Urinary bladder (tissue), 4 donors: ENCODE results near the gene RAPGEF5. TPM values are rescaled to one million over a fixed set of nuclear protein-coding genes. Genes with fewer than 3 reads are reported as not detected.

Source experiments
- DNase-seq: peaks from one replicate; pipeline ENCODE4 v3.0.0-alpha.2; 2015; ENCODE audit errors: extremely low spot score
- H3K27ac ChIP-seq: one replicate; pipeline ENCODE4 v1.5.1; 2013; ENCODE audit warnings: low read depth, mild to moderate bottlenecking, moderate library complexity
- H3K36me3 ChIP-seq: one replicate; pipeline ENCODE4 v1.6.1; 2013; ENCODE audit warnings: mild to moderate bottlenecking, moderate library complexity; ENCODE audit not compliant: insufficient read depth
- H3K4me1 ChIP-seq: one replicate; pipeline ENCODE4 v1.6.1; 2013; ENCODE audit warnings: mild to moderate bottlenecking, moderate library complexity; ENCODE audit not compliant: insufficient read depth
- H3K4me3 ChIP-seq: one replicate; pipeline ENCODE4 v1.5.1; 2013; ENCODE audit warnings: low read depth, low read length
- WGBS: extraction: QIAGEN DNeasy Blood & Tissue Kit; methylation state at CpG from one replicate; pipeline ENCODE4 v1.1.7; 2013; 5-methylcytosine and 5-hydroxymethylcytosine counted together
- polyA plus RNA-seq: library from polyadenylated mRNA; stranded (reverse); fragments of 200-250 nt; gene quantifications from one replicate; pipeline ENCODE4 v1.2.3, GENCODE V29; 2013
- total RNA-seq: library from RNA; depleted of rRNA; stranded (reverse); fragments of >200 nt; gene quantifications from one replicate; pipeline ENCODE4 v1.2.3, GENCODE V29; 2014
- donor health status: healthy with polysubstance abuse.
- donor health status: healthy.

The RAPGEF5 gene
- total and polyA plus RNA-seq, 2 donors = 12.6 to 99.1 TPM

DNA sequence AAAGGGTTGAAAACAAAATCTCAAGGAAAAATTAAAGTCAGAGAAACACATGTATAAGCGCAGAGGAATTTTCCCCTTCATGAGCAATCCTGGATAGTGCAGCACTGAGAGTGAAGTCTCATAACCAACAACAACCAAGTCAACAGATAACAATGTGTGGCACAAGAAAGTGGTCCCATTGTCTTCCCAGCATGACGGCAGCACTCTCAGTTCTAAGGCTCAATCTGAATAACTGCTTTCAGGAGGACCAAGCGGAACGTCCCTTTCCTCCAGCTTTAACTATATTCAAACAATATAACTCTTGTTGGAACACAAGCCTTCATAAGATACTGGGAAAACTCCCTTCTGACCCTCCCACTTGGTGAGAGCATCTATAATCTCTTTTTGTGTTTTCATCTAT, 137.9 kb downstream of the RAPGEF5 start:
- Histone ChIP-seq H3K4me1 (no peaks in the 10 kb centered on the region), H3K27ac (no peak overlapping the region), H3K4me3 (peak overlapping the region; percentile 27), H3K36me3 (no peaks in the 10 kb centered on the region)
- DNase-seq = no peak
- WGBS = 63% methylated on average over 4 of the region's 4 CpGs

GRCh38 chr7:22216832-22217475, 140.0 kb downstream of the RAPGEF5 start:
- Histone ChIP-seq H3K36me3 (no peaks in the 10 kb centered on the region), H3K4me1 (no peaks in the 10 kb centered on the region), H3K4me3 (no peak overlapping the region), H3K27ac (no peak overlapping the region)
- DNase-seq = no peak
- WGBS = 34% methylated on average over 4 of the region's 4 CpGs

DNA sequence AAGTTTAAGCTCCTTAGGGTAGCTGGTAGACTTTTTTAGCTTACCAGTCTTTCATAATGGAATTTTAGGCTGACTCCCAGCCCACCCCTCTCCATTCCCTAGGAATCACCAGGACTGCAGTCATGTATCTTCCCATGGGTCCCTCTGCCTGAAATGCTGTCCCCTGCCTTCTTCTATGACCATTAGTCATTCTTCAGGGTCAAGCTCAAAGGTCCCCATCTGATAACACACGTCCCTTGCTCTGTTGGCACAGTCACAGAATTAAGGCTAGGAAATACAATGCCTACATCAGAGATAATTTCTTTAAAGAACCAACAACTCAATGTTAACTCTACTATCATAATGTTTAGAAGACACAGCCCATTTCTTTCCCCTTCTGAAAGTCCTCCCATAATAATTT, 140.6 kb downstream of the RAPGEF5 start:
- no peak overlapping the region for H3K4me3 ChIP-seq
- no peak overlapping the region for H3K27ac ChIP-seq
- DNase-seq = no peak
- WGBS = 60% methylated on average over 1 of the region's 1 CpG
- H3K36me3 ChIP-seq = no peaks in the 10 kb centered on the region
- H3K4me1 ChIP-seq = no peaks in the 10 kb centered on the region

- H3K27ac ChIP-seq = no peak overlapping the region
- DNase-seq = no peak
- H3K4me3 ChIP-seq = no peak overlapping the region
- WGBS = 57% methylated on average over 3 of the region's 3 CpGs
- H3K4me1 ChIP-seq = no peaks in the 10 kb centered on the region
- no peaks in the 10 kb centered on the region for H3K36me3 ChIP-seq
These were observed 143.0 kb downstream of the RAPGEF5 start for GRCh38 chr7:22214000-22214399.

DNA sequence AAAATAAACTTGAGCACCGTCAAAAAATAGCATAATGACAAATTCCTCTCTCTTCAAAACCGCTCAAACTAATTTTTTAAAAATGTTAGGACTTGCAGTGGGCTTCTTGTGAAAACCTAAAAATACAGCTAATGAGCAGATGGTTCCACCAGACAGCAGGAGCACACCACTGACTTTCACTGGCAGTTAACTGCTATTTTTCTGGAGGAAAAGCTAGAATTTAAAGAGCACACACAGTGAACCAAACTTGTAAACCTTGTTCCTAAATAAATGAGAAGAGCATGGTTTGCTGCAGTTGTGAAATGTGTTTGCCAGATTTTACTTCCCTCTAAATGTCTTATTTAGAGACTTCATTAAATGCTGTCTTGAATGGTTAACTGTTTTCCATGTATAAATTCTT, 143.9 kb downstream of the RAPGEF5 start:
- H3K27ac ChIP-seq = no peak overlapping the region
- 70% methylated on average over 2 of the region's 2 CpGs for WGBS
- no peak for DNase-seq
- no peaks in the 10 kb centered on the region for H3K36me3 ChIP-seq
- H3K4me3 ChIP-seq = no peak overlapping the region
- no peaks in the 10 kb centered on the region for H3K4me1 ChIP-seq

GRCh38 chr7:22210967-22211366, 146.0 kb downstream of the RAPGEF5 start:
- Histone ChIP-seq H3K4me3 (no peak overlapping the region), H3K4me1 (no peaks in the 10 kb centered on the region), H3K36me3 (no peaks in the 10 kb centered on the region), H3K27ac (no peak overlapping the region)
- WGBS = 68% methylated on average over 2 of the region's 2 CpGs
- no peak for DNase-seq

- no peak for DNase-seq
- Histone ChIP-seq H3K36me3 (no peaks in the 10 kb centered on the region), H3K4me1 (no peaks in the 10 kb centered on the region), H3K27ac (no peak overlapping the region), H3K4me3 (no peak overlapping the region)
- WGBS = 36% methylated on average over 3 of the region's 3 CpGs
These were observed 146.6 kb downstream of the RAPGEF5 start for GRCh38 chr7:22210355-22210754.

DNA sequence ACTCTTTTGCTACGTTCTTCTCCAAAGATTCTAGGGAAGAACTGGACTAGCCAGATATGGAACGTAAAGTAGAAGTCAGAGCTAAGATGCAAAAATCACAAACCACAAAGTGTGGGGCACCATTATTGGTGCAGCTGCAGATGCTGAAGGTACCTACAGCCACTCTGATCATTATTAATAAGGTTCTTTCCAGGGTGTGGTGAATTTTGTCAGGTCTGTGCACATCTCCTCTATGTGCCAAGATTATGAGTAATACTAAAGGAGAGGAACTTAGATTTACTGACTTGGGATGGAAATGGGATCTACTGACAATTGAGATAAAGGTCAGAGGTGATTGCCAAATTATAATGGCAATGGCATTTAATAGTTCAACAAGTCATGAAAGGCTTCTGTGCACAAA, 148.2 kb downstream of the RAPGEF5 start:
- 79% methylated on average over 2 of the region's 2 CpGs for WGBS
- no peak overlapping the region for H3K4me3 ChIP-seq
- H3K4me1 ChIP-seq = no peaks in the 10 kb centered on the region
- DNase-seq = no peak
- no peaks in the 10 kb centered on the region for H3K36me3 ChIP-seq
- H3K27ac ChIP-seq = no peak overlapping the region

- no peaks in the 10 kb centered on the region for H3K36me3 ChIP-seq
- H3K4me3 ChIP-seq = no peak overlapping the region
- 32% methylated on average over 1 of the region's 1 CpG for WGBS
- H3K27ac ChIP-seq = no peak overlapping the region
- no peak for DNase-seq
- no peaks in the 10 kb centered on the region for H3K4me1 ChIP-seq
These were observed 149.2 kb downstream of the RAPGEF5 start for GRCh38 chr7:22207724-22208225.

- no peak overlapping the region for H3K27ac ChIP-seq
- DNase-seq = no peak
- no peaks in the 10 kb centered on the region for H3K36me3 ChIP-seq
- H3K4me3 ChIP-seq = no peak overlapping the region
- no peaks in the 10 kb centered on the region for H3K4me1 ChIP-seq
These were observed 151.3 kb downstream of the RAPGEF5 start for GRCh38 chr7:22205631-22206030.

GRCh38 chr7:22204312-22204711, 152.6 kb downstream of the RAPGEF5 start:
- no peaks in the 10 kb centered on the region for H3K36me3 ChIP-seq
- H3K27ac ChIP-seq = no peak overlapping the region
- DNase-seq = no peak
- WGBS = 56% methylated on average over 4 of the region's 4 CpGs
- no peak overlapping the region for H3K4me3 ChIP-seq
- H3K4me1 ChIP-seq = no peaks in the 10 kb centered on the region

- Histone ChIP-seq H3K4me1 (no peaks in the 10 kb centered on the region), H3K27ac (no peak overlapping the region), H3K36me3 (no peaks in the 10 kb centered on the region), H3K4me3 (no peak overlapping the region)
- 88% methylated on average over 1 of the region's 1 CpG for WGBS
- DNase-seq = no peak
These were observed 154.8 kb downstream of the RAPGEF5 start for GRCh38 chr7:22202141-22202540.

DNA sequence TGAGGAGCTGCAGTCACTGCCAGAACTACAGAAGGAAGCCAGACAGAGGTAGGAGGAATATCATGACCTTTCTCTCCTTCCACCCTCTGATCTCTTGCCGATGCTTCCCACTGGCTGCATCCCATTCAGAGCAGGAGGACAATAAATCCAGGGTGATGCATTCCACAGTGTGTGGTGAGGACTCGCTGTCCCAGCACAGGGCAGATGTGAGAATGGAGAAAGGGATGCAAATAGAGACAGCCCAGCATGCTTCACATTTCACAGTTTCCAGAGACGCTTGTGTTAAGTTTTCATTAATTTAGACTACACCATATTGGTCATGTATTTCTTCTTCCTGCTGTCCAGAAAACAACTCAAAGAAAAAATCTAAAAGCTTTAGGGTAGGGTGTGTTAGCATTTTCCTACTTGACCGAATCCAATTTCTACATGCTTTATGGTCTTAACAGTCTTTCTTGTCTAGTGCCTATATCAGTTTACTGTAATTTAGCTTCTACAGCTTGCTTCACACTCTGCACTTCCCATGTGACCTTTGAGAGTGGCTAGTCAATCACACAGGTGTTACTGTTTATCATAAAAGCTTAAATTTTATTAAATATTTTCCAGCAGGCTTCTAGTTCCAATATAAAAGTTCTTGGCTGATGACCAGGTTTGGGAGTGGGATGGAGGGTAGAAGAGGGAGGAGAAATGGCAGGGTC, 155.6 kb downstream of the RAPGEF5 start:
- Histone ChIP-seq H3K36me3 (no peaks in the 10 kb centered on the region), H3K27ac (no peak overlapping the region), H3K4me3 (no peak overlapping the region), H3K4me1 (no peaks in the 10 kb centered on the region)
- no peak for DNase-seq
- 75% methylated on average over 4 of the region's 4 CpGs for WGBS

- Histone ChIP-seq H3K27ac (no peak overlapping the region), H3K4me1 (no peaks in the 10 kb centered on the region)
These were observed 156.2 kb downstream of the RAPGEF5 start for GRCh38 chr7:22200777-22201176.

More at GRCh38 chr7:22200777-22201176, 156.2 kb downstream of the RAPGEF5 start:
- Histone ChIP-seq H3K4me3 (no peak overlapping the region), H3K36me3 (no peaks in the 10 kb centered on the region)
- DNase-seq = no peak
